CD14-positive monocyte (primary cell): Measurements from ENCODE around the gene LMTK2. TPM values are rescaled to one million over a fixed set of nuclear protein-coding genes. Genes with fewer than 3 reads are reported as not detected.
"Not testable (repeated sequence)": the region's sequence is repeated elsewhere in the genome, so short reads cannot be mapped to it uniquely, and the experiment has no call there.

Experiments used
- DNase-seq, 3 donors: peaks; one replicate each; pipeline ENCODE4 v3.0.0-alpha.2; 2011 to 2022
- H2AFZ ChIP-seq: 2 replicates; pipeline ENCODE4 v1.6.0; 2012; ENCODE audit warnings: mild to moderate bottlenecking, low read depth, low read length, inconsistent platforms; ENCODE audit not compliant: insufficient read depth, poor library complexity, severe bottlenecking
- H3K27ac ChIP-seq, 2 donors: 1 replicate in 1 of 2; 2 replicates in 1 of 2; pipeline ENCODE4 v1.5.1; 2012 to 2013; ENCODE audit warnings: low read length in 2 of 2, control low read depth in 1 of 2, inconsistent platforms in 1 of 2, low read depth in 1 of 2, mild to moderate bottlenecking in 1 of 2
- H3K27me3 ChIP-seq, 2 donors: one replicate each; pipeline versions ENCODE4 v1.6.0 to v1.6.1; 2011 to 2013; ENCODE audit warnings: low read length in 2 of 2; ENCODE audit not compliant: control insufficient read depth in 2 of 2, insufficient read depth in 2 of 2
- H3K36me3 ChIP-seq, 2 donors: replicated peaks in 1 of 2; 1 replicate in 1 of 2; 2 replicates in 1 of 2; pipeline versions ENCODE4 v1.5.1 to v1.6.1; 2012 to 2013; ENCODE audit warnings: low read length in 2 of 2, control low read depth in 1 of 2, inconsistent platforms in 1 of 2, mild to moderate bottlenecking in 1 of 2; ENCODE audit not compliant: insufficient read depth in 2 of 2, control insufficient read depth in 1 of 2
- H3K4me1 ChIP-seq, 2 donors: 1 replicate in 1 of 2; 2 replicates in 1 of 2; pipeline versions ENCODE4 v1.5.1 to v1.6.1; 2012 to 2013; ENCODE audit warnings: low read length in 2 of 2, control low read depth in 1 of 2, inconsistent platforms in 1 of 2, mild to moderate bottlenecking in 1 of 2, moderate library complexity in 1 of 2; ENCODE audit not compliant: insufficient read depth in 2 of 2, control insufficient read depth in 1 of 2
- H3K4me2 ChIP-seq: replicated peaks from 2 replicates; pipeline ENCODE3; 2012; ENCODE audit warnings: low read length, moderate library complexity, mild to moderate bottlenecking; ENCODE audit not compliant: poor library complexity, severe bottlenecking; ENCODE audit errors: extremely low read depth
- H3K4me3 ChIP-seq, 3 experiments: fragments of 200-600 bp in 1 of 3; sonication (generic) in 1 of 3; replicated peaks in 1 of 3; 1 replicate in 2 of 3; 2 replicates in 1 of 3; pipeline ENCODE4 v1.5.1; 2011 to 2013; ENCODE audit warnings: low read length in 3 of 3, mild to moderate bottlenecking in 3 of 3, control low read depth in 2 of 3, low read depth in 2 of 3, inconsistent platforms in 1 of 3, moderate library complexity in 1 of 3
- H3K79me2 ChIP-seq: 2 replicates; pipeline ENCODE4 v1.6.0; 2012; ENCODE audit warnings: mild to moderate bottlenecking, control low read depth, inconsistent platforms, low read length, moderate library complexity; ENCODE audit not compliant: insufficient read depth
- H3K9ac ChIP-seq: 2 replicates; pipeline ENCODE4 v1.6.0; 2017; ENCODE audit warnings: low read length, mild to moderate bottlenecking; ENCODE audit not compliant: insufficient read depth, poor library complexity, severe bottlenecking
- H3K9me3 ChIP-seq, 2 donors: replicated peaks in 1 of 2; 1 replicate in 1 of 2; 2 replicates in 1 of 2; pipeline versions ENCODE4 v1.5.1 to v1.6.1; 2012 to 2013; ENCODE audit warnings: low read length in 2 of 2, control low read depth in 1 of 2; ENCODE audit not compliant: control insufficient read depth in 1 of 2, insufficient read depth in 1 of 2
- H4K20me1 ChIP-seq: 2 replicates; pipeline ENCODE4 v1.6.0; 2012; ENCODE audit warnings: mild to moderate bottlenecking, low read length, control low read depth, moderate library complexity; ENCODE audit not compliant: insufficient read depth
- H3K27ac Mint-ChIP-seq, 7 donors: one replicate each; pipeline ENCODE4 v1.8.0; 2020; ENCODE audit warnings: mild to moderate bottlenecking in 7 of 7, mixed read lengths in 7 of 7, moderate library complexity in 6 of 7, inconsistent platforms in 2 of 7
- H3K27me3 Mint-ChIP-seq, 3 donors: one replicate each; pipeline ENCODE4 v1.8.0; 2021 to 2022; ENCODE audit warnings: low read depth in 3 of 3, mild to moderate bottlenecking in 3 of 3, mixed read lengths in 3 of 3, moderate library complexity in 3 of 3, inconsistent platforms in 1 of 3
- H3K36me3 Mint-ChIP-seq, 2 donors: one replicate each; pipeline ENCODE4 v1.8.0; 2020; ENCODE audit warnings: mixed read lengths in 2 of 2, inconsistent platforms in 1 of 2, mild to moderate bottlenecking in 1 of 2
- H3K4me1 Mint-ChIP-seq: one replicate; pipeline ENCODE4 v1.8.0; 2020; ENCODE audit warnings: mild to moderate bottlenecking, mixed read lengths
- H3K4me3 Mint-ChIP-seq, 2 donors: one replicate each; pipeline ENCODE4 v1.8.0; 2020; ENCODE audit warnings: mild to moderate bottlenecking in 2 of 2, mixed read lengths in 2 of 2, moderate library complexity in 1 of 2
- H3K9me3 Mint-ChIP-seq, 7 donors: one replicate each; pipeline ENCODE4 v1.8.0; 2020 to 2022; ENCODE audit warnings: mixed read lengths in 7 of 7, mild to moderate bottlenecking in 6 of 7, moderate library complexity in 6 of 7, inconsistent platforms in 2 of 7
- CTCF ChIP-seq: fragments of 200-600 bp; IDR thresholded peaks from one replicate; pipeline ENCODE4 v1.8.0; 2022; ENCODE audit warnings: antibody characterized with exemption, mild to moderate bottlenecking
- WGBS: methylation state at CpG from one replicate; pipeline ENCODE4 v1.1.5; 2013; ENCODE audit warnings: missing lambda C conversion rate; ENCODE audit not compliant: insufficient coverage; 5-methylcytosine and 5-hydroxymethylcytosine counted together
- intact Hi-C, 2 donors: fragments of 100-400 bp; cut with micrococcal nuclease; formaldehyde crosslinking; loops; one replicate each; pipeline versions ENCODE4 v1.15.0 to v1.15.1; 2023
- polyA plus RNA-seq, 3 donors: library from polyadenylated mRNA; depleted of rRNA in 1 of 3; unstranded in 2 of 3; stranded (reverse) in 1 of 3; fragments of 300-500 nt in 2 of 3; fragments of >200 nt in 1 of 3; fragmentation: Illumina TruSeq in 2 of 3; gene quantifications; 1 replicate in 2 of 3; 2 replicates in 1 of 3; pipeline ENCODE4 v1.2.3, GENCODE V29; 2012 to 2021

Gene LMTK2
- polyA plus RNA-seq, 3 donors: 1.7 to 9.2 (median 1.8) TPM

- DNase-seq: no peak
- H3K36me3 Mint-ChIP-seq: peaks cover 34 to 52% of the 10 kb centered on the region in 2 donors
- Histone ChIP-seq H3K4me1 (peaks cover 4 to 14% of the 10 kb centered on the region in 2 donors), H3K4me2 (no peak overlapping the region), H4K20me1 (peaks cover 99% of the 10 kb centered on the region), H3K9ac (no peak overlapping the region), H3K4me3 (no peak overlapping the region), H3K27ac (no peak overlapping the region), H3K79me2 (peaks cover 7% of the 10 kb centered on the region), H3K36me3 (no peaks in the 10 kb centered on the region), H3K9me3 (peaks cover 0 to 4% of the 10 kb centered on the region in 2 donors), H2AFZ (no peak overlapping the region), H3K27me3 (peaks cover 44 to 90% of the 10 kb centered on the region in 2 donors)
- H3K4me1 Mint-ChIP-seq: peaks cover 39% of the 10 kb centered on the region
- H3K9me3 Mint-ChIP-seq: peaks cover 0 to 10% (median 6%) of the 10 kb centered on the region in 7 donors
- TF ChIP-seq CTCF: no peak
- 31% methylated on average over 2 of the region's 4 CpGs for WGBS
- peaks cover 71 to 83% (median 73%) of the 10 kb centered on the region in 3 donors for H3K27me3 Mint-ChIP-seq
- intact Hi-C loops: no loop called here
- H3K27ac Mint-ChIP-seq: no peak overlapping the region
- no peak overlapping the region for H3K4me3 Mint-ChIP-seq
Observed at GRCh38 chr7:98120559-98120958, 13.9 kb downstream of the LMTK2 start.

DNA sequence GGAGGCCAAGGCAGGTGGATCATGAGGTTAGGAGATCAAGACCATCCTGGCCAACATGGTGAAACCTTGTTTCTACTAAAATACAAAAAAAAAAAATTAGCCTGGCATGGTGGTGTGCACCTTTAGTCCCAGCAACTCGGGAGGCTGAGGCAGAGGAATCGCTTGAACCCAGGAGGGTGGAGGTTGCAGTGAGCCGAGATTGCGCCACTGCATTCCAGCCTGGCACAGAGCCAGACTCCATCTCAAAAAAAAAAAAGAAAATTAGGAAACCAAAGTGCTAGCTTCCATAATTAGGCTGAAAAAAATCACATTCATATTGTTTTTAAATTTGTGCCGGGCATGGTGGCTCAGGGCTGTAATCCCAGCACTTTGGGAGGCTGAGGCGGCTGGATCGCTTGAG is 14.7 kb downstream of the LMTK2 start:
- H2AFZ ChIP-seq, H3K9me3 ChIP-seq, H3K4me3 ChIP-seq, DNase-seq, intact Hi-C loops, H3K36me3 ChIP-seq, H3K27ac ChIP-seq, H3K9ac ChIP-seq, H3K27ac Mint-ChIP-seq, H3K4me2 ChIP-seq, H3K79me2 ChIP-seq: not testable (repeated sequence)
- WGBS: 94% methylated on average over 5 of the region's 7 CpGs
- Mint-ChIP-seq H3K27me3 (peaks cover 65 to 80% (median 70%) of the 10 kb centered on the region in 3 donors), H3K9me3 (peaks cover 0 to 10% (median 6%) of the 10 kb centered on the region in 7 donors), H3K36me3 (peaks cover 36 to 51% of the 10 kb centered on the region in 2 donors), H3K4me3 (peak overlapping the region in 1 of 2 donors; percentile 48), H3K4me1 (peaks cover 45% of the 10 kb centered on the region)
- Histone ChIP-seq H3K4me1 (peaks cover 12 to 22% of the 10 kb centered on the region in 2 donors), H3K27me3 (peaks cover 42 to 84% of the 10 kb centered on the region in 2 donors), H4K20me1 (peaks cover 99% of the 10 kb centered on the region)
